Measurements from ENCODE around the gene ZDHHC19.
A peak's percentile ranks its signal among the peaks of the same experiment; 100 is the strongest.
"Not testable (repeated sequence)": the region's sequence is repeated elsewhere in the genome, so short reads cannot be mapped to it uniquely, and the experiment has no call there.

ZDHHC19 gene

DNA sequence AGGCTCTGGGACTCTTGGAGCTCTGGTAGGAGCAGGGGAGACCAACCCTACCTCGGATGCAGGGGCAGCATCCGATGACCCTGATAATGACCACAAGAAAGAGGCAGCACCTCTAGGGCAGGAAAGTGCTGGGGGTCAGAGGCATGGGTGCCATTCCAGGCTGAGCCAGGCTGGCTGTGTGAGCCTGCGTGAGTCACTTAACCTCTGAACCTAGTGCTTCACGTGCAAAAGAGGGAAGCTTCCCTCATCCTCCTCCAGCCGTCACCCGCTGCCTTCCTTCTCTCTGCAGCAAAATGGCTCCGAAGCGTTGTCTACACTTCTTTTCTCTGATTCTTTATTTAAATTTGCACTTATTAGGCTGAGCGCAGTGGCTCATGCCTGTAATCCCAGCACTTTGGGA lies 35.5 kb downstream of the ZDHHC19 start:
- no peak for DNase-seq

GRCh38 chr3:196175116-196175625 lies 36.0 kb downstream of the ZDHHC19 start:
- no peak for DNase-seq

DNA sequence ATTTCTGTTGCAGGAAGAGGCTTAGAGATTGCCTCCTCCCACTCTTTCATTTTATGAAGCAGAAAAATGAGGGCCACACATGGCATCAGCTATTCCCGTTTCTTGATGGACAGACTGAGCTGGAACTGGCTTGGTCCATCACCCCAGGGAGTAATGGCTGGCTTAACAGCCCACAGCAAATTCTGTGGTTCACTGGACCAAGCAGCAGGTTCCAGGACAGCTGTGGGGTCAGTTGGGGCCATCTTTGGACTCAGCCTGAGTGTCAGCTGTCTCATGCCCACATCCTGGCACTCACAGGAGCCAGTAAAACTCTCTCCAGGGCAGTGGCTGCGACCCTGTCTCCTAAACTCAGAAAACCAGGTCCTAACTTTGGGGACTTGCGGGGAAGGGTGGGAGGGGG lies 36.5 kb downstream of the ZDHHC19 start:
- DNase-seq, result no peak

DNA sequence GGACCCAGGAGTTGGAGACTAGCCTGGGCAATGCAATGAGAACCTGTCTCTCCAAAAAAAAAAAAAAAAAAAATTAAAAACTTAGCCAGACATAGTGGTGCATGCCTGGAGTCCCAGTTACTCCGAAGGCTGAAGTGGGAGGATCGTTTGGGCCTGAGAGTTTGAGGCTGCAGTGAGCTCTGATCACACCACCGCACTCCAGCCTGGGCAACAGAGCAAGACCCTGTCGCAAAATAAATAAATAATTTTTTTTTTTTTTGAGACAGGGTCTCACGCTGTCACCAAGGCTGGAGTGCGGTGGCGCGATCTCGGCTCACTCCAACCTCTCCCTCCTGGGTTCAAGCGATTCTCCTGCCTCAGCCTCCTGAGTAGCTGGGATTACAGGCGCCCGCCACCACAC lies 40.9 kb downstream of the ZDHHC19 start:
- DNase-seq, result not testable (repeated sequence)

DNA sequence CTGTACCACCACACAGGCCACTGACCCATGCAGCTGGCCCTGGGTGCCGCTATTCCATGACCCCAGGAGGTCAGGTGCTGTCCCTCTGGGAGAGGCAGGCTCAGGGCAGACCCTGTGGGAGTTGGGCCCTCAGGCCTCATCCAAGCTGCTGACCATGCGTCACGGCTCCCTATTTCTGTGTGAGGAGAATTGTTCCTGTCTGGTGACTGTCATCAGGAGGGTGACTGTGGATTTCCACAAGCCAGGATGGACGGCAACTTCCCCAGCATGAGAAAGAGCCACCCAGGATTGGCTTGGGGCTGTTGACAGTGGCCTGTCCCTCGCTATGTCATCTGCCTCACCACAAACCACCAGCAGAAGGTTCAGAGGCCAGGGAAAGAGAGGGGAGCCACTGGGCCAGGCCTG lies 41.4 kb downstream of the ZDHHC19 start:
- no peak for DNase-seq

GRCh38 chr3:196168808-196169391 lies 42.3 kb downstream of the ZDHHC19 start:
- peak; percentile 94 for DNase-seq

DNA sequence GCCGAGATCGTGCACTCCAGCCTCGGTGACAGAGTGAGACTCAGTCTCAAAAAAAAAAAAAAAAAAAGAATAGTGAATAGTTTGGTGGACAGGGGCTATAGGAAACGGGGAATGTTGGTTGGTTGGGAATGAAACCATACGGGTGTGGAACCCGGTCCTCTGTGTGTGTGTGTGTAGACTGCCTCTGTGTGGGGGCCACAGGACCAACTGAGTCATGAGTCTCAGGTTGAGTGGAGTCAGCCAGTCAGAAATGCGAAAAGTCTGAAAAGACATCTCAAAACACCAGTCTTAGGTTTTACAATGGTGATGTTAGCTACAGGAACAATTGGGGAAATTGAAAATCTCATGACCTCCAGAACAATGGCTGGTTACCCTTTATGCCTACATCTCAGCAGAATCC lies 44.5 kb downstream of the ZDHHC19 start:
- no peak for DNase-seq

GRCh38 chr3:196165850-196166249 lies 45.4 kb downstream of the ZDHHC19 start:
- no peak for DNase-seq

DNA sequence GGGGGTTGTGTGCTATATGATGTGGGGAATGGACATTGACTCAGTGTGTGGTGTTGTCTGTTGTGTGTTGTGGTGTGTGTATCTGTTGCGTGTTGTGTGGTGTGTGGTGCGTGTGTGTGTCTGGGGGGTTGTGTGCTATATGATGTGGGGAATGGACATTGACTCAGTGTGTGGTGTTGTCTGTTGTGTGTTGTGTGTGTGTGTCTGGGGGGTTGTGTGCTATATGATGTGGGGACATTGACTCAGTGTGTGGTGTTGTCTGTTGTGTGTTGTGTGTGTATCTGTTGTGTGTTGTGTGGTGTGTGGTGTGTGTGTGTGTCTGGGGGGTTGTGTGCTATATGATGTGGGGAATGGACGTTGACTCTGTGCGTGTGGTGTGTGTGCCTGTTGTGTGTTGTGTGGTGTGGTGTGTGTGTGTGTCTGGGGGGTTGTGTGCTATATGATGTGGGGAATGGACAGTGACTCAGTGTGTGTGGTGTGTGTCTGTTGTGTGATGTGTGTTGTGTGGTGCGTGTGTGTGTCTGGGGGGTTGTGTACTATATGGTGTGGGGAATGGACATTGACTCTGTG lies 46.1 kb downstream of the ZDHHC19 start:
- DNase-seq, result not testable (repeated sequence)

- no peak for DNase-seq
Measured at GRCh38 chr3:196164576-196164975, 46.6 kb downstream of the ZDHHC19 start.

DNA sequence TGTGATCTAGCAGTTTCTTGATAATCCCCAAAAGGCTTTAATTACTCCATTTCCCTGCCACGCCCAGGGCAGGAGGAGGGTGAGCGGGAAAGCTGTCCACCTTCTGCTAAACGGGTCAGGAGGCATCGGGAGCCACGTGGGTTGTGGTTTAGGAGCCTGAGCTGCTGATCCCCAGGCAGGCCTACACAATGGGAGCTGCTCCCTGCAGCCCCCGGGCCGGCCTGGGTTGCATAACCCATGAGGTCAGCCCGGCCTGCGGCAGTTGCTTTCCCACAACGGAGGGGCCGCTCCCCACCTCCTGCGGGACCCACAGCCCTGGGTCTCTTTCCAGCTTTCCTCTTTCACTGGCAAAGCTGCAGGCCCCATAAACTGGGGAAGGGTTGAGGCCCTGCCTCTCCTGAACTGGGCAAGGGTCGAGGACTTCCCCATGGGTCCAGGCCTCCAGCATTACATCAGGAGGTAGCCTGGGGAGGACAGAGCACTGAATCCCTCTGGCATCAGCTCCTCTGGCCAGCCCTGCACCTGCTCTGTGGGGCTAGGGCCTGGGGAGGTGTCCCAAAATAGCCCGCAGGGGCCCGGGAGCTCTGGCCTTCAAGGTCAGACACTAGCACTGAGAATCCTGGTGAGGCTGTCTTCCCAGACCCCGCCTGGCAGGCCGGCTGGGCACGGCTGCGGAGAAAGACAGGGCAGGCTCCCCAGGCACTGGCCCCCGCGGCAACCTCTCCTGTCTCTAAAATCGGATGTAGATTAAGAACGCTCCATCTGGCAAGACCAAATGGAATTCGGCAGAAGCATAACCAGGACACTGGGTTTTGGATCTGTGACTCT lies 47.3 kb downstream of the ZDHHC19 start:
- DNase-seq, result no peak

DNA sequence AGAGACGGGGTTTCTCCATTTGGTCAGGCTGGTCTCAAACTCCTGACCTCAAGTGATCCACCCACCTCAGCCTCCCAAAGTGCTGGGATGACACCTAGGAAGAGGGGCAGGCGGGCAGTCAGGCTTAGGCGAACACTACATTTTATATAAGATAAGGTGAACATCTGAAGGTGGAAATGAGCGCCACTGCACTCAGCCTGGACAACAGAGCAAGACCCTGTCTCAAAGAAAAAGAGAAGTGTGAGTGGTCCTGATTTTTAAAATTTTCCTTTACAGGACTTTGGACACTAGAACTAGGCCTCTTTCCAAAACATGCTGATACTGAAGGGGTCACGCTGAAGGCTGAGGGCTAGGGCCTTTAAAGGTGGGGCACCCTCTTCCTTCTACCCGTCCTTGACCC lies 48.0 kb downstream of the ZDHHC19 start:
- DNase-seq, result no peak

GRCh38 chr3:196162679-196163078 lies 48.5 kb downstream of the ZDHHC19 start:
- DNase-seq, result no peak

- DNase-seq, result peak; percentile 68
Measured at GRCh38 chr3:196159952-196160804, 51.0 kb downstream of the ZDHHC19 start.

DNA sequence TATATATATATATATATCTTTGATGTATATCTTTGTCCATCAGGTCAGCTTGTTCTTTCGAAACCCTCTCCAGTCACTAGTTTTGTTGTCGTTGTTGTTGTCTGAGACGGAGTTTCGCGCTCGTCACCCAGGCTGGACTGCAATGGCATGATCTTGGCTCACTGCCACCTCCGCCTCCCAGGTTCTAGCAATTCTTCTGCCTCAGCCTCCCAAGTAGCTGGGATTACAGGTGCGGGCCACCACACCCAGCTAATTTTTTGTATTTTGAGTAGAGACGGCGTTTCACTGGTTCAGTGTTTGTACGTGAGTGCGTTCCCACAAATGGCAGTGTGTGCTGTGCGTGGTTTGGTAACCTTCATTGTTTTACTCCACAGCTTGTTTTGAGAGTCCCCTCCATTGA lies 51.7 kb downstream of the ZDHHC19 start:
- DNase-seq, result no peak

- no peak for DNase-seq
Measured at GRCh38 chr3:196156160-196156559, 55.0 kb downstream of the ZDHHC19 start.

GRCh38 chr3:196150481-196150880 lies 60.7 kb downstream of the ZDHHC19 start:
- DNase-seq, result no peak

DNA sequence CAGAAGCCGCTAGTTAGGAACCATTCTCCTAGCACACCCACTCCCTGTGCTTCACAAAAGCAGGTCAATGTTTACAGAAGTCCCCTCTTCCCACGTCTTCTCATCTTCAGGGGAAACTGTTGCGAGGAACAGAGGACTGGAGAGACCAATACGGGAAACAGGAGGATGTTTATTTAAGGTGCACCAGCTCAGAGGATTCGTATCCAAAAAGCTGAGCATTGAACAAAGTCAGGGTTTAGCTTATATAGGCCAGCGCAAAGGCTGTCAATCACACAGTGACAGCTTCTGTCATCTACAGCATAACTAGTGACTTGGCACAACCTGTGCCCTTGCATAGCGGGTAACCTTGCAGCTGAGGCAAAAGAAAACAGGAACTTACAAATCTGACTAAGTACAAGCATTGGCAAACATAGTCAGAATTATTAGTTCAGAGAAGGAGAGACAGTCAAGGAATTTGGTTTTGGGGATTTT lies 61.3 kb downstream of the ZDHHC19 start:
- no peak for DNase-seq

- no peak for DNase-seq
Measured at GRCh38 chr3:196149375-196149774, 61.8 kb downstream of the ZDHHC19 start.
